Medulla oblongata (tissue), 1 donor: ENCODE results near the gene HOXB4.
A peak's percentile ranks its signal among the peaks of the same experiment; 100 is the strongest.

Experiments
- DNase-seq: peaks from one replicate; pipeline ENCODE4 v3.0.0-alpha.2; 2015; ENCODE audit errors: extremely low spot score

The HOXB4 gene

GRCh38 chr17:48589831-48590606, 11.9 kb upstream of the HOXB4 start, which contains the start of gene HOXB3:
TSS of gene HOXB3 (minus strand) at chr17:48590241. CDS start at chr17:48552474, 37,767 bp downstream.
- no peak for DNase-seq

GRCh38 chr17:48589060-48589830, 11.1 kb upstream of the HOXB4 start:
- no peak for DNase-seq

- no peak for DNase-seq
These were observed 10.4 kb upstream of the HOXB4 start for GRCh38 chr17:48588528-48588927.

GRCh38 chr17:48588074-48588415, 9.9 kb upstream of the HOXB4 start:
- DNase-seq, result no peak

GRCh38 chr17:48587276-48588073, 9.3 kb upstream of the HOXB4 start:
- DNase-seq, result no peak

GRCh38 chr17:48586355-48587258, 8.5 kb upstream of the HOXB4 start:
- DNase-seq, result no peak

- DNase-seq, result no peak
These were observed 6.1 kb upstream of the HOXB4 start for GRCh38 chr17:48584223-48584741.

GRCh38 chr17:48583708-48584222, 5.6 kb upstream of the HOXB4 start:
- no peak for DNase-seq

GRCh38 chr17:48582750-48583069, 4.6 kb upstream of the HOXB4 start:
- no peak for DNase-seq

GRCh38 chr17:48579760-48580554, 1.8 kb upstream of the HOXB4 start:
- DNase-seq, result no peak

GRCh38 chr17:48579471-48579759, 1.3 kb upstream of the HOXB4 start:
- DNase-seq, result no peak

GRCh38 chr17:48578616-48579470, 693 bp upstream of the HOXB4 start:
- no peak for DNase-seq

GRCh38 chr17:48577330-48577945, 712 bp downstream of the HOXB4 start:
- DNase-seq, result no peak

GRCh38 chr17:48576479-48577309, 1.5 kb downstream of the HOXB4 start:
- DNase-seq, result no peak

GRCh38 chr17:48575673-48576478, 2.3 kb downstream of the HOXB4 start:
- DNase-seq, result peak; percentile 70

GRCh38 chr17:48575066-48575582, 3.0 kb downstream of the HOXB4 start:
- no peak for DNase-seq

GRCh38 chr17:48574505-48575065, 3.6 kb downstream of the HOXB4 start:
- DNase-seq, result no peak
